Activated CD8-positive, alpha-beta memory T cell treated with anti-CD3 and anti-CD28 coated beads, Interleukin-2, amount 50 U/mL, for 4 hours (primary cell): ENCODE measurements around the gene CHTF18.
"Not testable (repeated sequence)": the region's sequence is repeated elsewhere in the genome, so short reads cannot be mapped to it uniquely, and the experiment has no call there.

Experiments
- DNase-seq: peaks from one replicate; pipeline ENCODE4 v3.0.0-alpha.2; 2020

CHTF18 gene

DNA sequence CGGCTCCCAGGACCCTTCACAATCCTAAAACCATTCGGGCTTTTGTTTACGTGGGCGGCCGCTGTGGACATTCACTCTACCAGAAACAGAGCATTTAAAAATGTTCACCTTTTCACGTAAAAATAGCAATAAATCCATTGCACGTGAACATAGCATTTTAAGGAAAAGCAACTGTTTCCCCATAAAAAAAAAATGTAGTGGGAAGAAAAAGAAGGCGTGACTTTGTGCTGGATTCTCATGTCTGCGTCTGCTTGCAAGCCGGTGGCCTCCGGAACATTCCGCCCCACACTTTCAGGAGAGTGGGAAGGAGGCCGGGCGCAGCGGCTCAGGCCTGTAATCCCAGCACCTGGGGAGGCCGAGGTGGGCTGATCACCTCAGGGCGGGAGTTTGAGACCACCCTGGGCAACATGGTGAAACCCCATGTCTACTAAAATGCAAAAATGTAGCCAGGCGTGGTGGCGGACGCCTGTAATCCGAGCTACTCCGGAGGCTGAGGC is 25.5 kb downstream of the CHTF18 start:
- no peak for DNase-seq

DNA sequence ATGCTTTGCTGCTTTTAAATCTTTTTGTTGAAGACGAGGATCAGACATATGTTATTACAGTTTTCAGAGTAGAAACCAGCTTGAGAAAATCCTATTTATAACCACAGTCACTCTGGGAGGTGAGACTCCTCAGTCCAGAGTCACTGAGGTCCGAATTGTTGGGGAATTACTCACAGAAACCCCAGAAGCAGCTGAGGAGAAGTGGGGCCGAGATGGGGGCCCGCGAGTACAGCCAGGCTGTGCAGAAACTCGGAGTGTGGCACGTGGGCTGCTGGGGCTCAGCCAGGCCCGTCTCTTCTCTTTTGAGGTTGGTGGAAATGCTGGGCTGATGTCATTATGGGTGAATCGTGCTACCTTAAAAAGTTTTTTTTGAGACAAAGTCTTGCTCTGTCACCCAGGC is 26.6 kb downstream of the CHTF18 start:
- DNase-seq = no peak

DNA sequence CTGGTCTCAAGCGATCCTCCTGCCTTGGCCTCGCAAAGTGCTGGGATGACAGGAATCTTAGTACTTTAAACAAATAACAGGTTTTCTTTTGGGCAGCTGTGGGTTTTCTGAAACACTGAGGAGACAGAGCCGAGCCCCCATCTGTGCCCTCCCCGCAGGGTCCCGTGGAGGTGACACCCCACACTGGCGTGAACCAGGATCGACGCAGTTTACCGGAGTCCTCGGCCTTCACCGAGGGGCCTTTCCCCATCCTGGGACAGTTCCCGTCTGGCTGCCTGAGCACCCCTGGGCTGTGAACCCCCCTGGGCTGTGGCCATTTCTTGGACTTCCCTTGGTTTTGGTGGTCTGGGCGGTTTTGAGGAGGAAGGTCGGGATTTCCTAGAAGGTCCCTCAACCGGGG is 27.4 kb downstream of the CHTF18 start:
- no peak for DNase-seq

DNA sequence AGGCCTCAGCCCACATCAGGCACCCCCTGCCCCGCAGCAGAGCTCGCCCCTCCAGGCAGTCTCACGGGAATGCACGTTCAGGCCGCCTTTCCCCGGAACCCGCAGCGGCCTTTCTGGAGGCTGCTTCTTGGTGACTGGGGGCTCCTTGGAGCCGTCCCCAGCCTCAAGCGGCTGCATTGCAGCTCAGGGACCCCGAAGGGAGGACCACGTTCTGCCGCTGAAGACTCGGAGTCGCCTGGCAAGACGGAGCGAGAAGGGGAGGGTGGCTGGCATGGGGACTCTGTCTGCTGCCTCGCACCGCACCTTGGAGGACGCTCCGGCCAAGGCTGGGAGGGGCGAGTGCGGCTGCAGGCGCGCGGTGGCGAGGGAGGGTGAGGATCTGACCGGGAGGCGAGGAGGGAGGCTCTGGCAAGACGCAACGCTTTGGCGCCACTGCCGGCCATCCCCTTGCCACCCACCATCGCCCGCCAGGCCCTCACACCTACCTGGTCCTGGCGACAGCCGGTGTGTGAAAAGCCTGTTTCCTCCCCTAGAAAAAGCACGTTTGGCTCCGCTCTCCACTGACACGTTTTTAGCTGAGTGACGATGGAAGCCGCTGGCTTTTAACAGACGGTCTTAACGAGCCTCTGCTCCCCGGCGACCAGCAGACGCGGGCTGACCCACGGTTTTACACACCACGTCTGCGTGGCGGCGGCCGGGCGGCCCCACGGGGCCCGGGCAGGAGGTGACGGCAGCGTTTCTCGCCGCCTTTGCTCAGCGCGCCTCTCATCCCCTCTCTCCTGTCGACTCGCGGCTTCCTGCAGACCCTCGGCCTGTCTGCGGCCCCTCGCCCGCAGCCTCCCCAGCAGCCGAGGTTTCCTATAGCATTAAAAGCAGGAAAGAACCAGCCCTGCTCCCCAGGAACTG is 28.8 kb downstream of the CHTF18 start:
- DNase-seq = no peak

DNA sequence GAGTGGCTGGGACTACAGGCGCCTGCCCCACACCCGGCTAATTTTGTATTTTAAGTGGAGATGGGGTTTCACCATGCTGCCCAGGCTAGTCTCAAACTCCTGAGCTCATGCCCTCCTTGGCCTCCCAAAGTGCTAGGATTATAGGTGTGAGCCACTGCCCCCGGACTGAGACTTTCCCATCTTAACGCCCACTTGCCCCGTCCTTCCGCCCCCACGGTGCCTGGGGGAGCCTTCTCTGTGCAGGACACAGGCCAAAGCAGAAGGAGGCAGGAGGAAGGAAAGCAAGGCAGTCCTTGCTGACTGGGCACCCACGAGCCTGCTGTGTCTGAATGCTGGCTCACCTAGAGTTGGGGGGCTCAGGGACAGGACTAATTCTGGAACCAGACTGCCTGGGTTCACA is 29.7 kb downstream of the CHTF18 start:
- DNase-seq = no peak

DNA sequence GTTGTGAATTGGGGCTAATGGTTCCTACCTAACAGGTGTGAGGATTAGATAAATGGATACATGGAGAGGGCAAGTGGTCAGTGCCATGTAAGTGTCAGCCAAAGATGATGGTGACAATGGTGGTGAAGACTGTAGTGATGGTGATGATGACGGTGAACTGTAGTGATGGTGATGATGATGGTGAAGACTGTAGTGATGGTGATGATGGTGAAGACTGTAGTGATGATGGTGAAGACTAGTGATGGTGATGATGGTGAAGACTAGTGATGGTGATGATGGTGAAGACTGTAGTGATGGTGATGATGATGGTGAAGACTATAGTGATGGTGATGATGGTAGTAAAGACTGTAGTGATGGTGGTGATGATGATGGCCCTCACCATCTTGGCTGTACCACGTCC is 30.2 kb downstream of the CHTF18 start:
- no peak for DNase-seq

DNA sequence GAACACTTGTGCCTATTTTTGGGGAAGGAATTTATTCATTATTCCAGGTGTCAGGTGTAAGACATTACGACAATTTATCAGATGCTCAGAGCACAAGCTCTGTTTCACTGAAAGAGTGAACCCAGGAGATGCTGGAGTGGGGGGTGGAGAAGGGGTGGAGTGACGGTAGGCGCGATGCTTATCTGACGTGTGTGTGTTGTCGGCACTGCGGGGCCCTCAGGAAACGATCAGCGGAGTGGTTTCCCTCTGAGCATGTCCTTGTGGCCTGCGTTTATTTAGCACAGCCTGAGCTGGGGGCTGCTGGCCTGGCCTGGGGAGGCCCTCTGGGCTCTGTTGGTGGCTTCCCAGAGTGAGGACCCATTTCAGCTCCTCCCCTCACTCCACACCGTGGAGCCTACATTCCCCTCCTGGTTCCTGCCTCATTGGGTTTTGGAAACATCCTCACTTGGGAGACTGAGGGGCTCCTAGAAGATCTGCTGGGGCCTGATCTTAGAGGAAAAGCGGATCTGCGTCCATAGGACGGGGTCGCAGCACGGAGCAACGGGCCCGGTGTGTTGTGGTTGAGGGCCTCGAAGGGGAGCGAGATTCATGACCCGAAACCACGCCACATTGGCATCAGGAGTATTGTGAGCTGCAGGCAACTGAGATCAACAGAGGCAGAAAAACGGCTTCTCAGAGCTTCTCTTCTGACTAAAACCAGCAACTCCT is 31.1 kb downstream of the CHTF18 start:
- DNase-seq = no peak

DNA sequence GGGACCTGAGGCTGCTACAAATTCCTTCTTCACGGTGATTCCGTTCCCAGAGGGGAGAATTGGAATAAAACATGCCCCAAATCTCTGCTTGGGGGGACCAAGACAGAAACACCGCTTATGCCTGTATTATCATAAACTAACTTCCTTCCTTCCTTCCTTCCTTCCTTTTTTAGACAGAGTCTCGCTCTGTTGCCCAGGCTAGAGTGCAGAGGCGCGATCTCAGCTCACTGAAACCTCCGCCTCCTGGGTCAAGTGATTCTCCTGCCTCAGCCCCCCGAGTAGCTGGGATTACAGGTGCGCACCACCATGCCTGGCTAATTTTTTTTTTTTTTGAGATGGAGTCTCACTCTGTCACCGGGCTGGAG is 31.6 kb downstream of the CHTF18 start:
- DNase-seq = not testable (repeated sequence)

DNA sequence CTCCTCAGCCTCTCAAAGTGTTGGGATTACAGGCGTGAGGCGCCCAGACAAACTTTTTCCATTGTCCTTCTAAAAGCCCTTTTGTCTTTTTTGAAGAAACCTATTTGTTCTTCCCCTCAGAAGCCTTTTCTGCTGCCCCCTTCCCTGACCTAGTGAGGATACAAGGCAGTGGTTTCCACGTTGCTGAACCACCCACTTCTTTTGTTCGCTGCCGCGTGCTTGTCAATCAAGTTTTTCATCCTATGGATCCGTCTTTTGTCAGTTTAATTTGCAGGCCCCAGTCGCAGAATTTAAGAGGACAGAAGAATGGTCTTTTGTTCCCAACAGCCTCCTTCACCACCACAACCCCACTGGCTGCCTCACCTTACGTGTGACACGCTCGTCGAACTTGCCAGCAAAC is 32.3 kb downstream of the CHTF18 start:
- DNase-seq = no peak

DNA sequence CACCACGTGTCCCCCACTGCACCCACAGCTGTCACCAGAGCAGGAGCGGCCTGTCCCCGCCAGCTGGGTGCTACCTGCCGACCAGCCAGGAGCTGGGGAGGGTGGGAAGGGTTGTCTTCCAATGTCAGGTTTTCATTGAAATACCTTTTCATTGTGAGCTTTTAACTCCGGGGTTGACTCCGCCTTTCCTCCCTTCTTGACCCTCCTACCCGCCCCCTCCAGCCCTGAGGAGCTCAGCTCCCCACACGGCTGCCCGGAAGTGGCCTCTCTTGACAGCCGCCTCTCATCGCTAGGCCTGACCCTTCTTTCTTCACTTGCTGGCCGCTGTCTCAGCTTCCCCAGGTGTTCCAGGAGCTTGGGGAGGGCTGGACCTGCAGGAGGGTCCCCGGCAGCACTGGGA is 33.3 kb downstream of the CHTF18 start:
- DNase-seq = no peak

DNA sequence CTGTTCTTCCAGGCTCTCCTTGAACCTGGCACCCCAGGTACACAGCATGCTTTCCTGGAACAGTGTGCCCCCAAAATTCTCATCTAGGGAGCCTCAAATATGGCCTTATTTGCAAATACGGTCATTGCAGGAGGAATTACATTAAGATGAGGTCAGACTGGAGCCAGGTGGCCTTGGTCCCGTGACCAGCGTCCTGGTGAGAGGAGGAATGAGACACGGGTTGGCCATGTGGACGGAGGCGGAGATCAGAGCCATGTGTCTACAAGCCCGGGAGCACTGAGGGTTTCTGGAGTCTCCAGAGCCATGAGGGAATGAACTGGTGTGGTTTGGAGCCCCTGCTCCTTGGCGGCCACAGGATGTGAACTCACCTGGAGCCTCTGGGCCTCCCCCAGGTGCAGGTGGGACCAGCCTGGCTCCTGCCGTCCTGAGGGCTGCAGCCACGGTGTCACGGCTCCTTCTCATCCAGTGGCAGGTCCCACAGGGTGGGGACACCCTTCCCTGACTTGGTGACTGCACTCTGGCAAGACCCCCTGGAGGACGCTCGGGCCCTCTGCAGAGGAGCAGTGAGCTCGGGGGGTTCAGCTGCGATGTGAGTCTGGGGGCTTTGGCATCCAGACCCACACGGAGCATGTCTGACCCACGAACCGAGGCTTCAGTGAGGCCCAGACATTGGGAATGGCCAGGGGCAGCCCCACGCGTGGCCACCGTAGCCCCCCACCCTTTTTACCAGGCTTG is 33.9 kb downstream of the CHTF18 start:
- DNase-seq = no peak

DNA sequence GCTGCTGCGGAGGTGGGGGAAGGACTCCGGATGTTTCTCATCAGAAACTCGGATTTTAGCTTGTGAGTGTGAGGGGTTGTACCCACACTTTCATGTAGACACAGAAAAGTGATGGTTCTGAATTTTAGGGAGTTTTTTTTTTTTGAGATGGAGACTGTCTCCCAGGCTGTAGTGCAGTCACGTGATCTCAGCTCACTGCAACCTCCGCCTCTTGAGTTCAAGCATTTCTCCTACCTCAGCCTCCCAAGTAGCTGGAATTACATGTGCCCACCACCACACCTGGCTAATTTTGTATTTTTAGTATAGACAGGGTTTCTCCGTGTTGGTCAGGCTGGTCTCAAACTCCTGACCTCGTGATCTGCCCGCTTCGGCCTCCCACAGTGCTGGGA is 34.5 kb downstream of the CHTF18 start:
- DNase-seq = no peak

DNA sequence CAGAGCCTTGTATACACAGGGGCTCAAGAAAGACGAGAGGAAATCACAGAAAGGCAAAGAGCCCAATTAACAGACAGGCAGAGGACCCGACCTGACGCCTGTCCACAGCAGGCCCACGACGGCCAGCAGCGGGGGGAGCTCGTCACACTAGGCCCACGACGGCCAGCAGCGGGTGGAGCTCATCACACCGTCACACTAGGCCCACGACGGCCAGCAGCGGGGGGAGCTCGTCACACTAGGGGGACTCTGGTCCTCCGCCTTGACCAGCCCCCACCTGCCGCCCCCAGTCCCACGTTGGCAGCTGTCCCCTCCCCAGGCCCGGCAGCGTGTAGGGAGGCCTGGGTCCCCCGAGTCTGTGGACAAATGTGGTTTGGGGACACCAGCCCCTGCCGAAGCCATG is 35.8 kb downstream of the CHTF18 start:
- DNase-seq = no peak

DNA sequence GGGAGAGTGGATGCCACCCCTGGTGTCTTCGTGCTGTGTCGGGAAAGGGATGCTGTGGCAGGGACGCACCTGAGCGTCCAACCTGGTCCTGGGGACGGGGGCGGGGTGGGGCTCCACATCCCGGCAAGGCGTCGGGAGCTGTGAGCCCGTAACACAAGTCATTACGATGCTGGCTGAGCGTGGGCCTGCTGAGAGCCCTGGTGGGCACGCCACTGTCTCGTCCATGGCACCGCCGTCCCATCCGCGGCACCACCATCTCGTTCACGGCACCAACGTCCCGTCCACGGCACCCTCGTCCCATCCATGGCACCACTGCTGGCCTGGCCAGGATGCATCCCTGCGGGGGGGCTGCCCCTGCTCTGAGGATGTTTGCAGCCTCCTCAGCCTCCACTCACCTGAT is 36.2 kb downstream of the CHTF18 start:
- no peak for DNase-seq

DNA sequence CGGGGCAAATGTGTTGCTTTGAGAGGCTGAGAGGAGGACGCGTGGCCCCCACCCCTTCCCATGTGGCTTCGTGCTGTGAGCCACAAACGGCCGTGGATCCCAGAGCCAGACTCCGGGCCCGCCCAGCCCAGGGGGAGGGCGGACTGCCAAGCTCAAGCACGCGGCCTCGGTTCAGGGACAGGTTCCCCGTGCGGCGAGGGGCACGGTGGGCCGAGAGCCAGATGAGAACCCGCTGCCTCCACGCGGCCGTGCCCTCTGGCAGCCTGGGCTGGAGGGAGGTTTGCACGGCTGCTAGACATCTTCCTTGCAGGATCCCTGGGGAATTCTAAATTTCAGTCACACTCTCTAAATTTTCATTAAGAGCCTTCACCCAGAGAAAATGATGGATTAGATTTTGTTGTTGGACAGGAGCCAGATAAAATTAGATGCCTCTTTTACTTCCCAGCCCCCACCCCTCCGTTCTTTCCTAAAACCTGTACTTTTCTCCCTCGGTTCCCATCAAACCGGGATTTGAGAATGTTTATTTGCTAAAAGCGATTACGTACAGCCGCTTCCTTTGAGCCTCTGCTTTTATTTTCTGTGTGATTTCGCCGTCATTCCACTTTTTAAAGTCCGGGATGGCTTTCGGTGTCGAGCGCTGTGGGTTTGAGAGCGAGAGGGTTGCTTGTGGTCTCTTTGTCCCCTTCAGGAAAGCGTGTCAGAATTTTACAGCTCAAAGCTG is 37.1 kb downstream of the CHTF18 start:
- no peak for DNase-seq

DNA sequence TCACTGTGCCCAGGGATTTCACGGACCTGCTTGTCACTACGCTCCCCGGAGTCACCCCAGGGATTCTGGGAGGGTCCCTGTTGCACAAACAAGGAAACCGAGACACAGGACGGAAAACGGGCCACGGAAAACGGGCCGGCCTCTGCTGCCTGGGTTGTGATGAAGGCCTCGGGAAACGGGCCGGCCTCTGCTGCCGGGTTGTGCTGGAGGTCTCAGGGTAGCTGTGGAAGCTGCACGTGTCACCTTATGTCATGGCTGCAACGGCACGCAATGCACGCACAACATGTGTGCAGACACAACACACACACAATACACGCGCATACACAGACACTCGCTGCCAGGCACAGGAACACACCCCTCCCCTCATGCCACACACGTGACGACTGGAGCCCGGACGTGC is 39.1 kb downstream of the CHTF18 start:
- no peak for DNase-seq

DNA sequence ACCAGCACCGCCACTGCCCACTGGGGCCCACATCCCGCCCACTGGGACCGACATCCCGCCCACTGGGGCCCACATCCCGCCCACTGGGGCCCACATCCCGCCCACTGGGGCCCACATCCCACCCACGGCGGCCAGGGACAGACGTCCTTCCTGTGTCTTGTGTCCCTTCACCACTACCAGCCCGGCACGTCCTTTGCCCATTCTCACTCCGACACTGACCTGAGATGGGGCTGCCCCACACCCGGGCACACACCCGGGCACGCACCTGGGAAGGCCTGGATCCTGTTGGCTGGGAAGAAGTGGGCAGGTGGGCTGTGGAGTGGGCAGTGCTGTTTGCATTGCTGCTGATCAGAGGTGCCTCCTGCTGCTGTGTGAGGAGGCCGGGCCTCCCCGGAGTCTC is 40.5 kb downstream of the CHTF18 start:
- DNase-seq = no peak

DNA sequence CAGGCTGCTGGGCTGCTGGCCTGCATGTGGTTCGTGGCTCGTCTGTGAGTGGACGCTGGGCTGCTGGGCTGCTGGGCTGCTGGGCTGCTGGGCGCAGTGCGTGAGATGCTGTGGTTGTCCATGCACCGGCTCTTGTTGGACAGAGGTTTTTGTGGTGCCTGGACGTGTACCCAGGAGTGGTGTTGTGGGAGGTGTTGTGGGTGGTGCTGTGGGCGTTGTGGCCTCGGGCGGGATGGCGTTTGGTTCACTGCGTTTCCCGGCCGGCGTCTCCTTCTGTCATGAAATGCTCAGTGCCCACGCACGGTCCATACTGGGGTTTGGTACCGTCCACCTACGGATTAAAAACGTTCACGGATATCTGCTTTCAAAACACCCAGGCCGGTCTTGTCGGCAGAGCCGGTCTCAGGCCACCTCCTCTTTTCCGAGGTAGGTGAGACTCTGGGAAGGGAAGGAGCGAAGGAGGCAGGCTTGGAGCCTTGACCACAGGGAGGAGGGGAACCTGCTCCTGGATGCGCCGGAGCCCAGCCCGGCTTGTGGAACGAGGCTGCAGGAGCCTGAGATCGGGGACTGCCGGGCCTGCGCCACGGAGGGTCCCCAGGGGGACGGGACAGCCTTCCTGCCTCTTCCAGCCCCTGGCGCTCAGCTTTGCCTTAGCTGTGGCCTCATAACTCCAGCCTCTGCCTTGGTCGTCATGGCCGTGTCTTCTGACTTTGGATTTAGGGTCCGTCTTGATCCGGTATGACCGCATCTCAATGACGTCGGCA is 41.9 kb downstream of the CHTF18 start:
- DNase-seq = no peak

DNA sequence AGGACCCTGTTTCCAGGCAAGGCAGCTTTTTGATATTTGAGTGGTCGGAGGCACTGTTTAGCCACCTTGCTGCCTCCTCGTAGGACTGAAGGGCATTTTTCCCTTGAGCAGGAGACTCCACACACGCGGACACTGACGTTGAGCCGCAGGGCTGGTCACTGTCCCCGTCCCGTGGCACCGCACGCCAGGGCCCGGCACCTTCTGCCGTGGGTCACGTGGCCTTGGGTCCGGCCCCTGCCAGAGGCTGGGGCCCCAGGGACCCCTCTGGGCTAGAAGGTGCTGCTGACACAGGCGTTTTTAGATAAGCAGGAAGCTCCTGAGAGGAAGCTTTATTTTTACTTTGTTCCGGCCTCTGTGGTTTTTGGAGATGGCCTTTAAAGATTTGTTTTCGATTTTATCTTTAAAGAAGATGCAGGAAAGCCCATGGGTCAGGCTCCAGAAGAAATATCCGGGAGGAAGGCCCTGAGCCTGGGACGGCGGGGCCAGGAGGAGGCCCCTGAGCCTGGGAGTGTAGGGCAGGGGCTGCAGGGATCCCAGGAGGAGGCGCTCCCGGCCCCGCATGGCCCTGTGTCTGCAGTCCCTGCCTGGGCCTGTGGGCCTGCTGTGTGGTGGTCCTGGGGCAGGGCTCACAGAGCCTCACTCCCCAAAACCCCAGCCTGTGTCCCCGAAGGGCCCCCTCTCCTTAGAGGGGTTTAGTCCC is 42.6 kb downstream of the CHTF18 start:
- no peak for DNase-seq

DNA sequence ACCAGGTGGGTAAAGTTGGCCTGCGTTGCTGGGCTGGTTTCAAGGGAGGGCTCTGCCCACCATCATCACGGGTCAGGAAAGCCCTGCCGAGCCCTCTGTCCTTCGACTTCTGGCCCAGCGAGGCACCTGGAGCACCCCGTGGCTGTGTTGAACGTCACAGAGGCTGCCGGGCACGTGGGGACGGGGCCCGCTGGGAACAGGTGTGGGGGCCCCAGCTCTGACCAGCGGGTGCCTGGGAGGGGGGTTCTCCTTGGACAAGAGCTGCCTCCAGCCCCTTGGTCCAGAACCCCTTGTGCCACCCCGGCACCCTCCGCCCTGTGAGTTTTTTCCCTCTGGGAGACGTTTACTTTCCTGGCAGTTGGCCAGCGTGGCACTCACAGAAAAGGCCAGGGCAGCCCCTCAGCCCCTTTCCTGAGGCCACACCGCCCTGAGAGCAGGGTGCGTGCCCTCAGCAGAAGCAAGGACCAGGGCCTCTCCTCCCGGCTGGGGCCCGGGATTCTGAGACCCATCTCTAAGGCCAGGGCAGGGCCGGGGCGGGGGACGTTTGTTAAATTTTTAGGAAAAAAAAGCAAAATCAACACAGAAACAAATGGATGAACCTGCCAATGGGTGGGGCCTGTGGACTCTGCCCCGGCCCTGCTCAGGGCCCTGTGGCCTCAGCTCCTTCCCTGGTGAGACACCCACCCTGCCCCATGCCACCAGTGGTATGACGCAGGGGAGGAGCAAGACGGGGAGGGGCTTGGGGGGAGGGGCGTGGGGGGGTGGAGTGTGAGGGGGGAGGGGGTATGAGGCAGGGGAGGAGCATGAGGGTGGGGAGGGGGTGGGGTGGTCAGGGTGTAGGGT is 43.4 kb downstream of the CHTF18 start:
- no peak for DNase-seq
